Type B pancreatic cell (in vitro differentiated cells): Measurements from ENCODE around the gene ZNF175. TPM values are rescaled to one million over a fixed set of nuclear protein-coding genes. Genes with fewer than 3 reads are reported as not detected.
A peak's percentile ranks its signal among the peaks of the same experiment; 100 is the strongest.

ENCODE experiments used
- DNase-seq: peaks from one replicate; pipeline ENCODE4 v3.0.0; 2021; ENCODE audit warnings: mixed read lengths; ENCODE audit not compliant: unreplicated experiment; ENCODE audit errors: extremely low spot score
- H3K27ac Mint-ChIP-seq: 2 replicates; pipeline ENCODE4 v1.8.0; 2021; ENCODE audit warnings: mild to moderate bottlenecking, mixed read lengths
- H3K27me3 Mint-ChIP-seq: 2 replicates; pipeline ENCODE4 v1.8.0; 2021; ENCODE audit warnings: mixed read lengths
- H3K36me3 Mint-ChIP-seq: 2 replicates; pipeline ENCODE4 v1.8.0; 2021; ENCODE audit warnings: mixed read lengths
- H3K4me1 Mint-ChIP-seq: one replicate; pipeline ENCODE4 v1.8.0; 2021; ENCODE audit warnings: mixed read lengths; ENCODE audit not compliant: unreplicated experiment
- H3K4me3 Mint-ChIP-seq: 2 replicates; pipeline ENCODE4 v1.8.0; 2021; ENCODE audit warnings: mild to moderate bottlenecking, mixed read lengths
- H3K9me3 Mint-ChIP-seq: 2 replicates; pipeline ENCODE4 v1.8.0; 2021; ENCODE audit warnings: mixed read lengths
- long read RNA-seq: library from polyadenylated mRNA; unstranded; transcript quantifications from one replicate; pipeline ENCODE4 v2.0.0, GENCODE V29; 2020
- total RNA-seq: library from RNA; stranded (reverse); gene quantifications from 2 replicates; pipeline ENCODE4 v1.2.1, GENCODE V29; 2021; ENCODE audit warnings: low replicate concordance
- TF ChIP-seq, protein P1 (sequence below): fragments of 200-600 bp; sonication (generic); conservative IDR thresholded peaks from 2 replicates; pipeline ENCODE4 v1.5.0; 2021; ENCODE audit warnings: antibody characterized with exemption, mild to moderate bottlenecking

ZNF175 gene
- 7.9 and 14.0 TPM in 2 replicates for total RNA-seq
- long read RNA-seq, partial matches to known transcripts, result 1 of 3 reads
- long read RNA-seq, other reads (novel, unspliced or antisense), result 2 of 3 reads

GRCh38 chr19:51570962-51571575 is at the start of gene ZNF175:
Gene ZNF175 (plus strand): TSS chr19:51571283. CDS start chr19:51573330, 2,047 bp downstream.
- Mint-ChIP-seq H3K9me3 (no peaks in the 10 kb centered on the region), H3K27me3 (peaks cover 17% of the 10 kb centered on the region), H3K4me1 (peaks cover 10% of the 10 kb centered on the region), H3K27ac (peak within 1 kb of the TSS; percentile 53), H3K36me3 (peaks cover 3% of the 10 kb centered on the region), H3K4me3 (peak within 1 kb of the TSS; percentile 92)
- DNase-seq, result peak; percentile 92
- TF ChIP-seq, protein P1, sequence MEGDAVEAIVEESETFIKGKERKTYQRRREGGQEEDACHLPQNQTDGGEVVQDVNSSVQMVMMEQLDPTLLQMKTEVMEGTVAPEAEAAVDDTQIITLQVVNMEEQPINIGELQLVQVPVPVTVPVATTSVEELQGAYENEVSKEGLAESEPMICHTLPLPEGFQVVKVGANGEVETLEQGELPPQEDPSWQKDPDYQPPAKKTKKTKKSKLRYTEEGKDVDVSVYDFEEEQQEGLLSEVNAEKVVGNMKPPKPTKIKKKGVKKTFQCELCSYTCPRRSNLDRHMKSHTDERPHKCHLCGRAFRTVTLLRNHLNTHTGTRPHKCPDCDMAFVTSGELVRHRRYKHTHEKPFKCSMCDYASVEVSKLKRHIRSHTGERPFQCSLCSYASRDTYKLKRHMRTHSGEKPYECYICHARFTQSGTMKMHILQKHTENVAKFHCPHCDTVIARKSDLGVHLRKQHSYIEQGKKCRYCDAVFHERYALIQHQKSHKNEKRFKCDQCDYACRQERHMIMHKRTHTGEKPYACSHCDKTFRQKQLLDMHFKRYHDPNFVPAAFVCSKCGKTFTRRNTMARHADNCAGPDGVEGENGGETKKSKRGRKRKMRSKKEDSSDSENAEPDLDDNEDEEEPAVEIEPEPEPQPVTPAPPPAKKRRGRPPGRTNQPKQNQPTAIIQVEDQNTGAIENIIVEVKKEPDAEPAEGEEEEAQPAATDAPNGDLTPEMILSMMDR, result no peak

DNA sequence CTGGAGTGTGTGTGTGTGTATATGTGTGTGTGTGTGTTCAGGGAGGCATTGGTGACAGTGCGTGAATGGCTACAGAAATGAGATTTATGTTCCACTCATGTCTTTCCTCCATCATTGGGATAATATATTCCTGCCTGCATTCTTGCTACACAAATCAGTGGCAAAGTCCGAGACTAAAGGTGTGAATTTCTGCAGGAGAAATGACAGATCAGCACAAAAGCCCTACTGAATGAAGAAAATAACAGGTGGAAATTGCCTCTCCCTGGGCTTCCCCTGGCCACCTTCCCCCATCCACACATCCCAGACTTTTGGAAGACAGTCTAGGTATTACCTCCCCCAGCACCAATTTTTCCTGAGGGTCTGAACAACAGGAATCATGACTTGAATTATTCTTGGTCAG is 49.7 kb upstream of the ZNF175 start:
- TF ChIP-seq, protein P1, result no peak
- H3K36me3 Mint-ChIP-seq, result no peaks in the 10 kb centered on the region
- no peak overlapping the region for H3K4me3 Mint-ChIP-seq
- no peak overlapping the region for H3K27ac Mint-ChIP-seq
- no peaks in the 10 kb centered on the region for H3K4me1 Mint-ChIP-seq
- no peak for DNase-seq
- peaks cover 4% of the 10 kb centered on the region for H3K9me3 Mint-ChIP-seq
- H3K27me3 Mint-ChIP-seq, result no peaks in the 10 kb centered on the region

- Mint-ChIP-seq H3K4me1 (no peaks in the 10 kb centered on the region), H3K36me3 (no peaks in the 10 kb centered on the region), H3K9me3 (peaks cover 4% of the 10 kb centered on the region), H3K4me3 (no peak overlapping the region), H3K27me3 (no peaks in the 10 kb centered on the region), H3K27ac (no peak overlapping the region)
- DNase-seq, result no peak
- TF ChIP-seq, protein P1, result no peak
Measured at GRCh38 chr19:51521781-51522180, 49.3 kb upstream of the ZNF175 start.

DNA sequence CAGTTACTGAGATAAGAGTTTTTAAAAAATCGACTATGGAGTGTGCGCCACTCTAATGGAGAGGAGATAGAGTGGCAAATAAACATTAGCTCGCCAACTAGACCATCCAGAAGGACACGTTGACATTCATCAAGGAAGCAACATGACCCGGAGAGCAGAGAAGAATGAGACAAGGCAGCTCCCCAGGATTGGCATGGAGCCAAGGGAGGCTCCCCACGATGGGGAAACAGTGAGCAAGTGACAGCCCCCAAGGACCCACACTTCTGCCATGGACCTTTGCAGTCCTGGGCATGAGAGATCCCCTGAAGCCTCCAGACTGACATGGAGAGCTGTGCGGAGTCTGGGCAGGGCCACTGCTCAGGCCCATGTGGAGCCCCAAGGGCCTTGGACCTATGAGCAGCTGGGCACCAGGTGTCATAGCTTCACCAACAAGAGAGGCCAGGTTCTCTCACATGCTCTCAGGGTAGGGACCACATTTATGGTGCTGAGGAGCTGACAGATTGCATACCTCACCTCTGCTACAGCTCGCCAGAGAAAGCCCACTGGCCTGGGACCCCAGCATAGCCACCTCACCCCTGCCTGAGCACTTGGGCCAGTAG is 46.3 kb upstream of the ZNF175 start:
- no peak for DNase-seq
- TF ChIP-seq, protein P1, result no peak
- Mint-ChIP-seq H3K36me3 (no peaks in the 10 kb centered on the region), H3K27me3 (peaks cover 8% of the 10 kb centered on the region), H3K4me1 (no peaks in the 10 kb centered on the region), H3K4me3 (no peak overlapping the region), H3K9me3 (no peaks in the 10 kb centered on the region), H3K27ac (no peak overlapping the region)

GRCh38 chr19:51525651-51526050 is 45.4 kb upstream of the ZNF175 start:
- no peak overlapping the region for H3K27ac Mint-ChIP-seq
- H3K4me1 Mint-ChIP-seq, result no peaks in the 10 kb centered on the region
- H3K9me3 Mint-ChIP-seq, result no peaks in the 10 kb centered on the region
- H3K4me3 Mint-ChIP-seq, result no peak overlapping the region
- TF ChIP-seq, protein P1, result no peak
- DNase-seq, result no peak
- no peaks in the 10 kb centered on the region for H3K36me3 Mint-ChIP-seq
- H3K27me3 Mint-ChIP-seq, result peaks cover 8% of the 10 kb centered on the region
